Measurements from ENCODE around the gene AHDC1.

AHDC1 gene

GRCh38 chr1:27604579-27605299 is 795 bp upstream of the AHDC1 start:
- DNase-seq (ENCODE audit: extremely low read depth, low read depth): no peak
- TF ChIP-seq CTCF (IDR thresholded peaks at IDR 0.05; ENCODE audit: low read depth, low read length): no peak

GRCh38 chr1:27603309-27603680 is 649 bp downstream of the AHDC1 start:
- no peak for TF ChIP-seq CTCF (IDR thresholded peaks at IDR 0.05; ENCODE audit: low read depth, low read length)
- DNase-seq (ENCODE audit: extremely low read depth, low read depth): no peak

- DNase-seq (ENCODE audit: extremely low read depth, low read depth): no peak
- TF ChIP-seq CTCF (IDR thresholded peaks at IDR 0.05; ENCODE audit: low read depth, low read length): peak; percentile 5; the same call in 1 of the 2 replicates
These were observed 1.3 kb downstream of the AHDC1 start for GRCh38 chr1:27602462-27603308.

- no peak for DNase-seq (ENCODE audit: extremely low read depth, low read depth)
- TF ChIP-seq CTCF (IDR thresholded peaks at IDR 0.05; ENCODE audit: low read depth, low read length): no peak
These were observed 2.0 kb downstream of the AHDC1 start for GRCh38 chr1:27601771-27602461.

GRCh38 chr1:27601321-27601770 is 2.6 kb downstream of the AHDC1 start:
- DNase-seq (ENCODE audit: extremely low read depth, low read depth): no peak
- TF ChIP-seq CTCF (IDR thresholded peaks at IDR 0.05; ENCODE audit: low read depth, low read length): no peak

- DNase-seq (ENCODE audit: extremely low read depth, low read depth): no peak
- TF ChIP-seq CTCF (IDR thresholded peaks at IDR 0.05; ENCODE audit: low read depth, low read length): no peak
These were observed 3.3 kb downstream of the AHDC1 start for GRCh38 chr1:27600498-27601175.

Data from AG09319 (cell line).